GM13977 (cell line): ENCODE data around the gene PPP1R9B.

Experiments
- DNase-seq: peaks from one replicate; pipeline ENCODE4 v3.0.0; 2012; ENCODE audit warnings: low spot score
- CTCF ChIP-seq: IDR thresholded peaks from 2 replicates; pipeline ENCODE4 v1.5.1; 2012; ENCODE audit warnings: mild to moderate bottlenecking, control low read depth; ENCODE audit not compliant: insufficient read depth; ENCODE audit errors: extremely low read depth, missing control alignments
- in situ Hi-C: fragments of 300-500 bp; cut with MboI; formaldehyde crosslinking; loops from one replicate; pipeline ENCODE4 v1.12.0; 2022; ENCODE audit warnings: low sequenced_read_pairs, low pct_unique_long_range_greater_than_20kb, mixed read lengths, inconsistent platforms; ENCODE audit not compliant: unreplicated experiment

Gene PPP1R9B

GRCh38 chr17:50168319-50168718, 17.8 kb upstream of the PPP1R9B start:
- in situ Hi-C loops = no loop called here
- TF ChIP-seq CTCF = no peak
- no peak for DNase-seq

- in situ Hi-C loops = no loop called here
- TF ChIP-seq CTCF = no peak
- no peak for DNase-seq
These were observed 16.9 kb upstream of the PPP1R9B start for GRCh38 chr17:50167371-50167770.

GRCh38 chr17:50166518-50167181, 16.2 kb upstream of the PPP1R9B start:
- no peak for TF ChIP-seq CTCF
- in situ Hi-C loops = no loop called here
- DNase-seq = no peak

- TF ChIP-seq CTCF = no peak
- DNase-seq = no peak
- in situ Hi-C loops = no loop called here
These were observed 15.5 kb upstream of the PPP1R9B start, which contains the start of gene SGCA for GRCh38 chr17:50165867-50166517. Gene SGCA, plus strand, starts transcription at chr17:50166005. Its CDS starts 36 bp downstream, at chr17:50166041.

- in situ Hi-C loops = no loop called here
- no peak for TF ChIP-seq CTCF
- no peak for DNase-seq
These were observed 15.0 kb upstream of the PPP1R9B start for GRCh38 chr17:50165466-50165865.

GRCh38 chr17:50165066-50165465, 14.6 kb upstream of the PPP1R9B start:
- TF ChIP-seq CTCF = no peak
- in situ Hi-C loops = no loop called here
- no peak for DNase-seq

GRCh38 chr17:50164697-50164988, 14.2 kb upstream of the PPP1R9B start:
- in situ Hi-C loops = no loop called here
- no peak for DNase-seq
- no peak for TF ChIP-seq CTCF
